ENCODE data around the gene LY6G6D.
A peak's percentile ranks its signal among the peaks of the same experiment; 100 is the strongest.

LY6G6D gene, protein sequence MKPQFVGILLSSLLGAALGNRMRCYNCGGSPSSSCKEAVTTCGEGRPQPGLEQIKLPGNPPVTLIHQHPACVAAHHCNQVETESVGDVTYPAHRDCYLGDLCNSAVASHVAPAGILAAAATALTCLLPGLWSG

DNA sequence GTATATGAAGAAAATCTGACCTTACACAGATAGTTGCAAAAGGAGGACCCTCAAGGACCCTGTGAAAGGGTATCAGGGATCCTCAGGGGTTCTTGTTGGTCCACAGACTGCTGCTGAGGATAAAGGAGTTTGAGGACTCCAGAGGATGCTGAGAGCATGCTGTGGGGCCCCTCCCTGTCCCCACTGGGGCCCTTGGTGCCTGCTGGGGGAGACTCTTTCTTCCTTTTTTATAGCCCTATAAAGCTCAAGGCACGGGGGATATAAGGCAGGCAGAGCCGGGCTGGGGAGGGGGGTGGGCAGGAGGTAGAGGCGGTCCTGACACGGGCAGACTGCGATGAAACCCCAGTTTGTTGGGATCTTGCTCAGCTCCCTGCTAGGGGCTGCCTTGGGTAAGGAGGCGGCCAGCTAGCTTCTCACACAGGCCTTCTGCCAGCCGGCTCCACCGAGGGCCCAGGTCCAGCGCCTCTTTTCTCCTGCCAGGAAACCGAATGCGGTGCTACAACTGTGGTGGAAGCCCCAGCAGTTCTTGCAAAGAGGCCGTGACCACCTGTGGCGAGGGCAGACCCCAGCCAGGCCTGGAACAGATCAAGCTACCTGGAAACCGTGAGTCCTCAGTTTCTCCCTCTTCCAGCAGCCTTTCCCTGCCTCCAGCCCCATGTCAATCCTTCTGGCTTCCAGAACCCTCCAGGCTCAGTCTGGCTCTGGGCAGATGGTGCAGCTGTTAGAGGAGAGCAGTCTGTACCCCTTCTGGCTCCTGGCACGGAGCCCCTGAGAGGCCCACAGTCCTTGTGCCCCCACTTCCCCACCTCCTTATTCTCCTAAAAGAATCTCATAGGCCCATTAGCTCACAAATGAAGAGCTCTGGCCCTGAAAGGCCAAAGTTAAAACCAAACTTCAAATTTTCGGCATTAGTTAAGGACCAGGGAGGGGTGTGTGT, at the start of gene LY6G6D:
Gene LY6G6D, plus strand, starts transcription at position 327 of the 937 bp plus-strand sequence. Its CDS starts 8 bp downstream, at position 335.
- no peak for DNase-seq

DNA sequence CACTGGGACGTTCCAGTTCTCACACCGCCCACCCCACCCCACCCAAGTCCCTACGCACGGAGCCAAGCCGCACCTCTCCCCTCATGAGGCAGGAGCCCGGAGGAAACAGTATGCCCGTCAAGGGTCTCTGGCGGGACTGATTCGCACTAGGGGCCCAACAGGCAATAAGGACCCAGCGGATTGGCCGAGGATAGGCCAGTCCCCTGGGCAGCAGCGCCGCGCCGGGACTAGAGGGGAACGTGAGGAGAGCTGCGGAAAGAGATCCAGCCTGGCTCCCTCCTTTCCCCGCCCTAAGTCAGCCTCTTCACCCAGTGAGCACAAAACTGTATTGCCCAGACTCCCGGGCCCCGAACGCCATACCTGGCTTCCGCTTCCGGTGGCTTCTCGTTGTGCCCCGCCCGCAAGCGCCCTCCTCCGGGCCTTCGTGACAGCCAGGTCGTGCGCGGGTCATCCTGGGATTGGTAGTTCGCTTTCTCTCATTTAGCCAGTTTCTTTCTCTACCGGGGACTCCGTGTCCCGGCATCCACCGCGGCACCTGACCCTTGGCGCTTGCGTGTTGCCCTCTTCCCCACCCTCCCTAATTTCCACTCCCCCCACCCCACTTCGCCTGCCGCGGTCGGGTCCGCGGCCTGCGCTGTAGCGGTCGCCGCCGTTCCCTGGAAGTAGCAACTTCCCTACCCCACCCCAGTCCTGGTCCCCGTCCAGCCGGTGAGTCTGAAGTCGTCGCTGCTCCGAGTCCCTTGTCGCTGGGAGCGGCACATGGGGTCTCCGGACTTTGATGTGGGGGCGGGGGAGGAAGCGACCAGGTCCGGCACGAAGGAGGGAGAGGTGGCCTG, 49.4 kb upstream of the LY6G6D start, which contains the start of gene CSNK2B:
Gene CSNK2B, plus strand, starts transcription at position 580 of the 836 bp plus-strand sequence. CDS start 752 bp downstream, outside the sequence.
- DNase-seq = peak; percentile 98

DNA sequence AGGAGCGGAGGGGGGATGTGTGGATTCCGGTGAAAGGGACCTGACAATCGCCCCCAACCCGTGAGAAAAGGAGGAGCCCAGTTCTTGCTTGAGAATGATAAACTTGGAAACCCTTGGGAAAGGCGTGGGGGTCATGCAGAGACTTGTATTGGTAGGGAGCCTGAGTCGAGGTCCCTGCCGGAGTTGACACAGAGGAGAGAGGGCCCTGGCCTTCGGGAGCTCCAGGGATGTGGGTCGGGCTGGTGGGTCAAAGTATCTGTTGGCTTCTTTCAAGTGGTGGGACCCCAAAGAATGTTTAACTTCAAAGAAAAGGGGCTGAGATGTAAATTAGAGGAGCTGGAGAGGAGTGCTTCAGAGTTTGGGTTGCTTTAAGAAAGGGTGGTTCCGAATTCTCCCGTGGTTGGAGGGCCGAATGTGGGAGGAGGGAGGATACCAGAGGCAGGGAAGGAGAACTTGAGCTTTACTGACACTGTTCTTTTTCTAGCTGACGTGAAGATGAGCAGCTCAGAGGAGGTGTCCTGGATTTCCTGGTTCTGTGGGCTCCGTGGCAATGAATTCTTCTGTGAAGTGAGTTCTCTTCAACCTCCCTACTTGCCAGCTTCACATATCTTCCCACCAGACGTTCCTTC, 48.7 kb upstream of the LY6G6D start:
- DNase-seq = no peak

DNA sequence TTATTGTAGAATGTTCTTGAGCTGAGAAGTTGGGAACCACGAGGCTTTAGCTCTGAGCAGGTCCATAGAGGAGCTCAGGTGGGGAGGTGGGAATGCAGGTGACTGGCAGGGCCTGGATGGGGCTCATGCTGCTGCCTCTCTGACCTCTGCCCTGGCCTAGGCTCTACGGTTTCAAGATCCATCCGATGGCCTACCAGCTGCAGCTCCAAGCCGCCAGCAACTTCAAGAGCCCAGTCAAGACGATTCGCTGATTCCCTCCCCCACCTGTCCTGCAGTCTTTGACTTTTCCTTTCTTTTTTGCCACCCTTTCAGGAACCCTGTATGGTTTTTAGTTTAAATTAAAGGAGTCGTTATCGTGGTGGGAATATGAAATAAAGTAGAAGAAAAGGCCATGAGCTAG, 45.5 kb upstream of the LY6G6D start, which contains the start of gene LY6G5B:
Gene LY6G5B, plus strand, starts transcription at position 301 of the 400 bp plus-strand sequence. CDS start 975 bp downstream, outside the sequence.
- DNase-seq = no peak

DNA sequence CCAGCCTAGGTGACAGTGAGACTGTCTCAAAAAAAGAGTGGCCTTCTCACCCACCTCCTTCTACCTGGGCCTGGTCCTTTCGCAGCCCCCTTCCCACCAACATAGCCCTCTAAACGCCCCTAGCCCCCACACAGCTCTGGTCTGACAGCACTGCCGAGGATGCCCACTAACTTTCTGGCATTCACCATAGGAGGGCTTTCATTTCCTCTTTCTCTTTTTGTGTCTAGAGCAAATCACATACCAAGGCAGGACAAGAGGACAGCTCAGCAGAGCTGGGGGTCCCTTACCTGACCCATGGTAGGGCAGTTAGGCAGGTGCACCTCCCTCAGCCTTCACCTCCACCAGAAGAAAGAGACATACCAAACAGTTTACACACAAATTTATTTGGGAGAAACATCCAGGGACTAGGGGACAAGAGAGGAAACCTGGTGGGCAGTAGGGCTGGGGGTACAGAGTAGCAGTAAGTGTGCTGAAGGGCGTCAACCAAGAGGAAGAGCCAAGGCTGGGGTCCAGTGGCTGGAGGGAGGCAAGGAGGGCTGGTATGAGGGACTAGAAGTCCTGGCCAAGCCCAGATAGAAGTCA, 38.7 kb upstream of the LY6G6D start:
- no peak for DNase-seq

DNA sequence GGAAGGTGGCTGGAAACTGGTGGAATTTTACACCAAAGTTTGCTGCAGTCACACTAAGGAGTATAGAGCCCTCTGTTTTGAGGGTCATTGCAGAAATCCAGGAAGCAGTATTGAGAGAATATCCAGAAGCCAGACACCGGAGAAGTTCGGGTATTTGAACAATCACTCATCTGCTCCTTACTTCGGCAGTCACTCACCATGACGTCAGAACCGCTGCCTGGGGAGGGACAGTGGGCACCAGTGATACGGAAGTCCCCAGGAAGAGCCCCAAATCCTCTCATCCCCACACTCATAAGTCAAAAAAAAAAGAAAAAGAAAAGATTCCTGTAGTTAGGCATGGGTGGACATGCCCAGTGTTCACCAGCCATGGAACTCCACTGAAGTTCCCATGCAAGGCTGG, 38.2 kb upstream of the LY6G6D start:
- no peak for DNase-seq

DNA sequence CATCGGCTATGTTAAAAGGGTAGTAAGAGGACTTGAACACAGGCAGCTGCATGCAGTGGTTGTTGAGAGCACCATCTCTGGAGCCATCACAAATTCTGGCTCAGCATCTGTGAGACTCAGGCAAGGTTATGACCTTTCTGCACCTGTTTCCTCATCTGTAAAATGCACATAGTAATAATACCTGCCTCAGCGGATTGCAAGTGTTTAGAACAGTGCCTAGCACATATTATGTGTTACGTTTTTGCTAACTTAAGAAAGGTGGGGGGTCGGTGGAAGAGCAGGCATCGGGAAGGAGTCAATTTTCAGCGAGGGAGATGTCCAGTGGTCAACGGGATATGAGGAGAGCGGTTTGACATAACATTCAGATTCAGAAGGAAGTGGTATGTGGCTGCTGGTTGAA, 37.2 kb upstream of the LY6G6D start:
- no peak for DNase-seq

DNA sequence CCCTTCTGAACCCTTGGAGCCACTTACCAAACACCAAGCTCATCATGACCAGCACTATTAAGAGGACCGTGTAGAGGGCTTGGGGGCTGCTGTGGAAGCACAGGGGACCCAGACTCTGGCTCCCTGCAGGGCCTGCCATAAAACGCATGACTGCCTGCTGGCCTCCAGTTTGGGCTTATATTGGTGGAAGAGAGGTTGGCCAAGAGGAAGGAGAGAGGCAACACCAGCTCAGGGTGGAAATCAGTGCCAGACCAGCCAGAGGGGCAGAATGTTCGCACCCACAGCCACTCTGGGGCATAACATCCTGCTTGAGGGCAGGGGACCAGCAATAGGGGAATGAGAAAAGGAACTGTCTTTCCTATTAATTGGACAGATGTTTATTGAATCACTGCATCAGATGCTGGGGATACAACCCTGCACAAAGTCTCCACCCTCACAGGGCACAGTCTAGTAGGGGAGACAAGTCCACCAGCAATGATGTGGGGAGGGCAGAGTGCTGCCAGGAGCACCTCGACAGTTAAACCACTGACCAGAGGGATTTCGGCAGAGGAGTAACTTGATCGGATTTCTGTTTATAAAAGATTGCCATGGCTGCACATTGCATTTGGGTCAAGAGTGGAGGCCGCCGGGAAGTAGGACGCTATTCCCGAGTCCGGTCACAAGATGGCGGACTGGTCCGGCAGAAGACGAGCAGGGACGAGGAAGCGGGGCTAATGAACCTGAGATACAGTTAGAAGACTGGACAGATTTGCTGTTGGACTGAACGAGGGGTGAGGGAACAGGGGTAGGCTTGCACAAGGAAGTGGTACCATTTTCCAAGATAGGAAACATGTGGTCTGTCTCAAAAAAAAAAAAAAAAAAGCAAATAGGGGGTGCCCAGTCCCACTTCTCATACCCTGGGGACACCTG, 34.7 kb upstream of the LY6G6D start, which contains the start of gene LY6G5C:
Gene LY6G5C, minus strand, starts transcription at position 842 of the 909 bp plus-strand sequence. Its CDS starts 694 bp downstream, at position 148.
- peak; percentile 79 for DNase-seq

DNA sequence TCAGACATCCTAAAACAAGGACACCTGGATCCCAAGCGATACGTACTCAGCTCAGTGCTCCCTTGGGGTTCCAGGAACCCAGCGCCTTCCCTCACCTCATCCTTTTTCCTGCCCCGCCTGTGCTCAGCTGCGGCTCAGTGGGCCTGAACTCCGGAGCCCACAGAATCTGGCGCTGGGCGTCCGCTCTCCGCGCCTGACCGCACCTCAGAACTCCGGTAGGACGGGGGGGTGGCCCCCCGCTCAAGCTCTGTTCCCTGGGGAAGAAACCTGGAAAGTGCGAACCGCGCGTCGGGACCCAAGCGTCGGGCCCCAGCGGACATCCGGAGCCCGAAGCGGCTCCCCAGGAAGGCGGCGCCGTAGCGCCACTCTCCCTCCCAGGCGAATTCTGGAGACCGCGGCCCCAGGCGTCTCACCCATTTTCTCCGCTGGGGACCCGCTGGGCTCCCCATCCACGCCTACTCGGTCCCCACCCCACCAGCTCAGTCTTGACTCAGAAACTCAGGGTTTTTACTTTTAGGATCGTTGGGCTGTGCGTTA, 33.9 kb upstream of the LY6G6D start:
- peak; percentile 41 for DNase-seq

DNA sequence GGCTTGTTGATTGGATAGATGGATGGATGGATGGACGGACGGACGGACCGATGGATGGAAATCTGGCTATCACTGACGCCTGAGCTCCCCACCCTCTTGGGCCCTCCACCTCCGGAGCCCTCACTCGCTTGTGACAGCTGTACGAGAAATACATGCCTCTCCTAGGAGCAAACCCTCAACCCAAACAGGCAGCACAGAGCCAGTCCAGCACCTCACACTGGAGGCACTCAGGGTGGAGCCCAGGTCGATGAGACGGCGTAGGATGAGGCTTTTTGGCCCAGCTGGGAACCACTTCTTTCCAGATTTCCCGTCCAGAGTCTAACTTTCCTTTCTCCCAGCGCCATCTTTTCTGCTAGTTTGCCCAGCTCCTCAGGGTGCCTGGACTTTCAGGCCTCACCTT, 31.6 kb upstream of the LY6G6D start:
- no peak for DNase-seq

DNA sequence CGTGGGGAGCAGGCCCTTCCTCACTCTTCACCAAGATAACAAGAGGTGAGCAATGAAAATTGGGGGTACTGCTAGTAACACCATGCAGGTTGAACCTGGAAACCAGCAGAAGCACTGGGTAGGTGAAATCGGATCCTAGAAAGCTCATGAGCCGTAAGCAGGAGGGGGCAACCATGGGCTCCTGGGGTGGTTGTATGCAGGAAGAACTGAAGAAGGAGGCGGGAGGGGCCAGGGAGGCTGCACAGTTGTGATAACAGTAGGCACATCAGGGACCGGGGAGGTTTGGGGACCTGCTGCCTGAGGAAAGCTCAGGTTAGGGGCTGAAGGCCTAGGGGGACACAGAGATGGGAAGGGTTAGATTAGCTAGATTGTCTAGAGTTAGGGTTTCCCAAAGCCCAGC, 28.7 kb upstream of the LY6G6D start:
- no peak for DNase-seq

DNA sequence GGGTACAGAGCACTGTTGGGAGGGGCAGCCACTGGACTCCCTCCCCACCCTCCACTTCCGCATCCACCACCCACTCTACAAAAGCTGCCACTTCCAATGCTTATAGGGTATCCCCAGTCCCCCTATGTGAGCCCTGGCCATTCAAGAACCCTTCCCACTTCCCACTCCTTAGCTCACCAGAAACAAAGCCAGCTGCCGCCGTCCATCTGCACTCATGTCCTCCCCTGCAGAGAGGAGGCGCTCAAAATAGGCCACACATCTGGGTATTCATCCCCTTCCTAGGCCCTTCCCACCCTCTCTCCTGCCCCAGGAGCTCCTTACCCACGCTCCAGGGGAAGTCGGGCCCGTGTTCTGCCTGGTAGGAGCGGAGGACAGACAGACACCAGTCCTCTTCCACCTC, 27.8 kb upstream of the LY6G6D start:
- no peak for DNase-seq

DNA sequence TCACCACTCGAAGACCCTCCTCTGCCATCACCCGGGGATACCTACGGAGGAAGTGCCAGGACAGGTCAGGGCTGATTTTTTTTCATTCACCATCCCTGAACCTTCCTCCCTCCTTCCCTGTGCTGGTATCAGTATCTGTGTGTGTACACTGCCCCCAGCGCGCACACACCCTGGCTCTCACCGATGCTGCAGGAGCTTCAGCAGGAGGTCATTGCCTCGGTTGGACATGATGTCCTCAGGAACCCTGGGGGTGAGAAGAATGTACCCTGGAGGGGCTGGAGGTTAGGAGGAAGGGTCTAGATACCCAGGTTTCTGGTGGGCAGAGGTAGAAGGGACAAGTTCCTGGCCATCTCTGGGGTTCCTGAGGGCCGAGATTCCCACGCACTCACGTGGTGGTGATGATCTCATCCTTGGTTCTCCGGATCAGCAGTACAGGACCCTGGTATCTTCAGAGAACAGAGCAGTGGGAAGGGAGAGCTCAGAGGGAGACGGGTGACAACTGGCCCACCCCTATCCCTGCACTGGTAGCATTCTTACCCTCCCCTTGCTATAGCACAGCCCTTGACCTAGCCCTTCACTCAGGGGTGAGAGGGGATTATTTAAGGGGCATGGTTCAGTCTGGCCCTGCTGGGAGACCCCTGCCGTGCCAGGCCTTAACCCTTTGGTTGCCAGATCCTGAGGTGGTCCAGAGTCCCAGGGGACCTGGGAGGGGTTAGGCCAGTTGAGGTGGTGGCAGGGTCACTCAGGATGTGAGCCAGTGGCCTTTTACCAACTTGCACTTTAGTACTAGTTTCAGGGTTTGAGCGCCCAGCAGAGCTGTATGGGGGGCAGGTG, 27.1 kb upstream of the LY6G6D start:
- no peak for DNase-seq

DNA sequence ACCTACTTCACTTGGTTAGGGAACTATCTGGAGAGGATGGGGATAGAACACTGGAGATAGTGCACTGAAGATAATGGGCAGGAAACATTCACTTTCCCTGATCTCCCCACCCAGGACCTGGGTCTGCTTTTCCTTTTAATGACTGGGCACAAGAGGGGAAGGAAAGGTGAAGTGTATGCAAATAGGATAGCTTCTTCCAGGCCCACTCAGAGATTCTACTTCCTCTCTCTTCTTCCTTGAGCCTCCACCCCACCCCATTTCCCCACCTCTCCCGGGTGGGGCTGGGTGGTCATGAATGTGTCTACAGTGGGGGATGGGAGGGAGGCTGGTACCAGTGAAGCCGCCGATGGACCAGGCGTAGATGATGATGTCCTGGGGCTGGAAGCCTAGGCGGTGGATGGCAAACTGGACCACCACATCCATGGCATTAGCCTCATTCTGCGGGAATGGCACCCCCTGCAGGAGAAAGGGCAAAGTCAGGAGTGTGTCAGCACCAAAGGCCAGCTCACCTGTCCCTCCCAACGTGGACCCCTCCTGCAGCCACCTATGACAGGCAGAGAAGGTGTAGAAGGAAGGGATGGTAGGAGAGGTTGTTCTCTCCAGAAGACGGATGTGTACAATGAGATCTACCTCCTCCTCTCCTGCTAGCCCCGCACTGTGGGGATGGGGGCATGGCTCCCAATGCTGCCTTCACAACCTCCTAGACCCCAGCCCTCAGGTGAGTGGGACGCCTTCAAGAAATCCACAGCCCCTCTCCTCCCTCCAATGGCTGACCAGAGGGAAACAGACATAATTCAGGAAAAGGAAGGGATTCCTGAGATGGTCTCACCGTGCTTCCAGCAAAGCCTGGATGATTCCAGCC, 25.7 kb upstream of the LY6G6D start:
- no peak for DNase-seq

DNA sequence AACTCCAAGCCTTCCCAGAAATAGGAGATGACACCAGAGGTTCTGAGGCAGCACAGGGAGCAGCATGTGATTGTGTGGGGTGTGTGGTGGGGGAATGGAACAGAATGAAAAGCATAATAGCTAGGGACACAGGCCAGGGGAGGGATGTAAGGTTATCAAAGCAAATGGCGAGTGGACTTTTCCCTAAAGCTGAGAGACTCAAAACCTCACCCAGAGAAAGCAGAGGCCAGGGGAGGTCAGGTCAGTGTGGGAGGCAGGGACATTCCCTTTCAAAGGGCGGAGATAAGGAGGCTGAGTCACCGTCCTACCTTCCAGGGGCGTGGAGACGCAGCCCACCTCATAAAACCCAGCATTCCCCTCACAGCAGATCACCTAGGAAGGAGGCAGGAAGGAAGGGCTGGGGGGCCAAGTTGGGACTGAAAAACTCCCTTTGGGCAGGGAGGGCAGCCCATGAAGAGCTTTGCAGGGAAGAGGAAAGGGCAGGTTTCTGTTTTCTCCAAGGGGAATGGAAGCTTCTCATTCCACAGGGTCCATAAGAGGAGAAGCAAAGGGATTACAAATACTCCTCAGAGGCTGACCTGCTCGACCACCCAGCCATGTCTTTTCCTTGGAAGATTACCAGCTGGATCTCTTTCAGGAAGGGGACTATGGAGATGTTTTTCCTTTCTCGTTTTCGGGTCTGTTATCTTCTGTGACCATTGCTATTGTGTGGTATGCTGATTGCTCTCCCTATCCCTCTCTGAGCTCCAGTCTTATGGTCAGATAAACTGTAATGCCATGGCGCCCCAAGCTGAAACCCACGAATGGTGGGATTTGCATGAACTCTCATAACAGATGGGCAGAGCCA, 24.7 kb upstream of the LY6G6D start:
- no peak for DNase-seq

DNA sequence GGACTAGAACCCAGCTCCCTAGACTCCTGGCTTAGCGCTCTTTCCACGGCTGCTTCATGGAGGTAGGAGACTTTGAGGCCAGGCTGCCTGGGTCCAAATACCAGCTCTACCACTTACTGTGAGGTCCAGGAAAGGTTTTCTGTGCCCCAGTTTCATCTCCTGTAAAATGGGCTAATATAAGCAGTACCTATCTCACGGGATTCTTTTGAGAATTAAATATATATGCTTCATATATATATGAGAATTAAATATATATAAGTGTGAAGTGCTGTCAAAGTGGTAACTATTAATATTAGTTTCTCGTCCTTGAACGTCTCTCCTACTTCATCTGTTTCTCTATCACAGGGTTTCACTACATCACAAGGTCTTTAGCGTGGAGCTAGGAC, 24.1 kb upstream of the LY6G6D start:
- no peak for DNase-seq

DNA sequence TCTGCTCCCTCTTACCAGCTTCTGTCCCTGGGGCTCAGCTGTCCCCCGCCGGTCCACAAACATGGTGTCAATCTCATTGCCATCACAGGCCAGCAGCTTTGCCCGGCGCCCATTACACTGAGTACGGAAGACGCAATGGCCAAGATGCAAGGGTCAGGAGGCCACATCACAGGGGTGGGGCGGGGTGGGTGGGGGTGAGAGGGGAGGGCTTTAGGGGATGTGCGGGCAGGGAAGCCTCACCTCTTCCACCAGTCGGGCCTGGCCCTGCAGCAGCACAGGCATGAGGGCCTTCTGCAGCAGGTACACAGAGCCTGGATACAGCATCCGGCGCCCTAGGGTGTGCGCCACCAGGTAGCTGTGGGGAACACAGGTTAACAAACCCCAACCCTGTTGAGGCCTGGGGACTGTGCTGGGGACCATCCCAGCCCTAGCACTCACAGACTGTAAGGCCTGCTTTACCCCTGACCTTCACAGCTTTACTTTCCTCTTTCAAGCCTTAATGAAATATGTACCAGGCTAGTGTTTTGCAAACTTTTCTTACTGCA, 23.5 kb upstream of the LY6G6D start:
- no peak for DNase-seq

DNA sequence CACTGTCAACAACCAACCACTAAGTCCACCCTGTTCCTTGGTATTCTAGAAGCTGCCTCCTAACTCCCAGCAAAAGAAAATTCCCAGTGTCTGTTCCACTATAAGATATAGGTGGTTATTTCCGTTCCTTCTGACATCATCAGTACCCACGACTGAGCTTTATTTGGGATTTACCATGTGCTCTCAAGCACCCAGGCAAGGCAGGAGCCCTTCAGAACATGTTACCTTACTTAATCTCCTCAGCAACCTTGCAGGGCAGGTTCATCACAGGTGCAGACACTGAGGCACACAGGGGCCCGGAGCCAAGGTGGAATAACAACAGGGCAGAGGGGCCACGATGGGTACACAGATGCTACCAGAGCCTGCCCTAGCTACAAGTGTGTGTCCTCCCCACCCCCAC, 22.8 kb upstream of the LY6G6D start:
- DNase-seq = no peak

Data from CD4-positive, alpha-beta T cell treated with Interleukin-12 subunit alpha and Interleukin-12 subunit beta, for 1 hour (primary cell).